Measurements from ENCODE around the gene PARD6A. TPM values are rescaled to one million over a fixed set of nuclear protein-coding genes. Genes with fewer than 3 reads are reported as not detected.

PARD6A gene, protein sequence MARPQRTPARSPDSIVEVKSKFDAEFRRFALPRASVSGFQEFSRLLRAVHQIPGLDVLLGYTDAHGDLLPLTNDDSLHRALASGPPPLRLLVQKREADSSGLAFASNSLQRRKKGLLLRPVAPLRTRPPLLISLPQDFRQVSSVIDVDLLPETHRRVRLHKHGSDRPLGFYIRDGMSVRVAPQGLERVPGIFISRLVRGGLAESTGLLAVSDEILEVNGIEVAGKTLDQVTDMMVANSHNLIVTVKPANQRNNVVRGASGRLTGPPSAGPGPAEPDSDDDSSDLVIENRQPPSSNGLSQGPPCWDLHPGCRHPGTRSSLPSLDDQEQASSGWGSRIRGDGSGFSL
- total RNA-seq, result 3.0 TPM

DNA sequence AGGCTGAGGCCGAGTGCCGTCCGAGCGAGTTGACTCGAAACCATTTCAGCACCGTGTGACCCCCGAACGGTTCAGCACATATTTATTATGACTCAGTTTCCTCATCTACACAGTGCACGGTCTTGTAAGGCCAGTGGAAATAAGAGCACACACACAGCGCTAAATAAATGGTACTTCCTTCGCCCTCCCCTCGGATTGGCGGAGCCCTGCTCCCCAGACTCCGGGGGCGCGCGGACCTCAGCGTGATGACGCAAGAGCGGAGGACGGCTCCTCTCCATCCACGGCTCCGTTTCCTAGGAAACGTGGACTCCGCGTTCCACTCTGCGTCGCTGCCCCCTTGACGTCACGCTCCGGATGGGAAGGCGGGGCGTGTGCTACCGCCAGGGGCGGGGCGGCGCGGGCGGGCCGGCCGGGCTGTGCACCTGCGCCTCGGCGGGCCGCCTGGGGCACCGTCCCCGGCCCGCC lies at the start of gene PARD6A:
Gene PARD6A, plus strand, starts transcription at position 397 of the 465 bp plus-strand sequence. CDS start 79 bp downstream, outside the sequence.
- Histone ChIP-seq H3K9me3 (ENCODE audit: low read depth, low read length) (no peaks in the 10 kb centered on the region), H3K27me3 (ENCODE audit: insufficient read depth, low read length) (no peaks in the 10 kb centered on the region), H3K4me3 (ENCODE audit: low read length) (peak within 1 kb of the TSS; percentile 93), H3K4me1 (ENCODE audit: insufficient read depth, low read length) (peaks cover 24% of the 10 kb centered on the region)

DNA sequence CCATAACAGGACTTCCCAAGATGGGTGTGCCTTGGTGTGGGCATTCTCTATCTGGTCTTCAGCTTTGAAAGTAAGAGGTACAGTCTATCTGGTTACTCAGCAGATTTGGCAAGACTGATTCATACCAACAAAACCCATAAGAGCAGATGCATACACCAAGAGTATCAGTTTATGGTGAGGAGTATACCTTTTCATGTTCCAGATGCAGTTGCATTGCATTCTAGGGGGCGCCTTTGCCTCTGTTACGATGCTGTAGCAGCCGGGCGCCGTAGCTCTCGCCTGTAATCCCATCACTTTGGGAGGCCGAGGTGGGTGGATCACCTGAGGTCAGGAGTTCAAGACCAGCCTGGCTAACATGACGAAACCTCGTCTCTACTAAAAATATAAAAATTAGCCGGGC lies 47.0 kb upstream of the PARD6A start:
- Histone ChIP-seq H3K4me1 (ENCODE audit: insufficient read depth, low read length) (no peaks in the 10 kb centered on the region), H3K4me3 (ENCODE audit: low read length) (no peak overlapping the region), H3K27me3 (ENCODE audit: insufficient read depth, low read length) (no peaks in the 10 kb centered on the region), H3K9me3 (ENCODE audit: low read depth, low read length) (no peaks in the 10 kb centered on the region)

DNA sequence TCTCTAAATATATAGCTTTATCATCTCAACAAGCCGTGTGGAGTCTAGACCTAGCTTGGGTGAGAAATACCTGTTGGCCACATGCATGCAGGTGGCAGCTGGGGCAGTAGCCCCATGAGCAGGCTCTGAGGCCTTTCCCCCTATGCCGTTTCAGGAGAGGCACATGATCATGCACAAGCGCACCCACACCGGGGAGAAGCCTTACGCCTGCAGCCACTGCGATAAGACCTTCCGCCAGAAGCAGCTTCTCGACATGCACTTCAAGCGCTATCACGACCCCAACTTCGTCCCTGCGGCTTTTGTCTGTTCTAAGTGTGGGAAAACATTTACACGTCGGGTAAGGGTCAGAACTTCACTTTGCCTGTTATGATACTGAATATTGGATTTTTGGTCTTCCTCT lies 32.5 kb upstream of the PARD6A start:
- Histone ChIP-seq H3K4me1 (ENCODE audit: insufficient read depth, low read length) (no peaks in the 10 kb centered on the region), H3K4me3 (ENCODE audit: low read length) (no peak overlapping the region), H3K9me3 (ENCODE audit: low read depth, low read length) (no peaks in the 10 kb centered on the region), H3K27me3 (ENCODE audit: insufficient read depth, low read length) (no peaks in the 10 kb centered on the region)

DNA sequence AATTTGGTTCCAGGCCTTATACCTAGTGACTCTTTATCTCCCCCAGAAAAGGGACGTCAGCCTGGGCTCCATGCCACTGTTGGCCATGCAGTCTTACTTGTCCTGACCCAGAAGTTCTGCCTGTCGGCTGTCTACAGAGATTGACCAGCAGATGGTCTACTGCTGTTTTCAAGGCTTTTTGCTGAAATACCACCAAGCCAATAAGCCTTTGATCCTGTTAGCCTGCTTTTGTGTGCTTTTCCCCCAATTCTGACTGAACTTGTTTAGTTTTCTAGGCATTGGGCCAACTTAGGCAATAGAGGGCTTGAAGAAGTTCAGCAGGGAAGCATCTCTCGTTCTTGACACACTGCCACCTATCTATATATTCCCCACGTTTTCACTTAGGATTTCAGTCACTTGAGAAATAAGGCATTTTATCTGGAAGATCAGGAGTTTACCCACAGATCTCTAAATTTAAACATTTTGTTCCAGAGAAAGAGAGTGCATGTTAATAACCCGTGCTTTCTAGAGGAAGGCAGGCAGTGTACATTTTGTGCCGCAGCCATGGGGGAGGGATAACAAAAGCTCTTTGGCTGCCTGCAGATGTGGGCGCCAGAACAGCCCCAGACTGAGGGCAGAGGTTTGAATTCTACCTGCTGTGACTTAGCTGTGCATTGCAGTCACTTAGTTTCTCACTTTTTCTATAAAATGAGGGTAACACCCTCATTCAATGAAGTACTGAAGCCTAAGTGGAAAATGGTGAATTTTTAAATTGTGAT lies 28.2 kb upstream of the PARD6A start:
- H3K4me3 ChIP-seq (ENCODE audit: low read length), result no peak overlapping the region
- no peaks in the 10 kb centered on the region for H3K4me1 ChIP-seq (ENCODE audit: insufficient read depth, low read length)
- no peaks in the 10 kb centered on the region for H3K9me3 ChIP-seq (ENCODE audit: low read depth, low read length)
- H3K27me3 ChIP-seq (ENCODE audit: insufficient read depth, low read length), result no peaks in the 10 kb centered on the region

DNA sequence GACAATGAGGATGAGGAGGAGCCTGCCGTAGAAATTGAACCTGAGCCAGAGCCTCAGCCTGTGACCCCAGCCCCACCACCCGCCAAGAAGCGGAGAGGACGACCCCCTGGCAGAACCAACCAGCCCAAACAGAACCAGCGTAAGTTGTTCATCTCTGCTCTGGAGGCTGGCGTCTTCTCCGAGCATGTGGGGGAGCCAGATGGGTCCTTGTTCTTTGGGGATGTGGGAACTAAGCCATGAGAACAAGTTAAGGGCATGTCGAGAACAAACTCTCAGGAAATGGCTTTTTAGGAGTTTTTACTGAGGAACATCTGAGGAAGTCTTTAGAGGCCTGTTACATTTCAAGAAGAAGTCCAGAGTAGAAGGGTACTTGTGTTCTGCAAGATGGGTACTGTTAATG lies 24.0 kb upstream of the PARD6A start:
- Histone ChIP-seq H3K4me3 (ENCODE audit: low read length) (no peak overlapping the region), H3K4me1 (ENCODE audit: insufficient read depth, low read length) (no peaks in the 10 kb centered on the region), H3K27me3 (ENCODE audit: insufficient read depth, low read length) (no peaks in the 10 kb centered on the region), H3K9me3 (ENCODE audit: low read depth, low read length) (no peaks in the 10 kb centered on the region)

DNA sequence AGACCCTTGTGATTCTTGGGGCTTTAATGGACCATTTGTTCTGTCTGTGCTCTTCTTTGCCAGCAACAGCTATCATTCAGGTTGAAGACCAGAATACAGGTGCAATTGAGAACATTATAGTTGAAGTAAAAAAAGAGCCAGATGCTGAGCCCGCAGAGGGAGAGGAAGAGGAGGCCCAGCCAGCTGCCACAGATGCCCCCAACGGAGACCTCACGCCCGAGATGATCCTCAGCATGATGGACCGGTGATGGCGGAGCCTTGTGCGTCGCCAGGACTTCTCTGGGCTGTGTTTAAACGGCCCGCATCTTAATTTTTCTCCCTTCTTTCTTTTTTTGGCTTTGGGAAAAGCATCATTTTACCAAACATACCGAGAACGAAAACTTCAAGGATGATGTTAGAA lies 23.1 kb upstream of the PARD6A start:
- no peaks in the 10 kb centered on the region for H3K9me3 ChIP-seq (ENCODE audit: low read depth, low read length)
- H3K4me1 ChIP-seq (ENCODE audit: insufficient read depth, low read length), result no peaks in the 10 kb centered on the region
- no peaks in the 10 kb centered on the region for H3K27me3 ChIP-seq (ENCODE audit: insufficient read depth, low read length)
- H3K4me3 ChIP-seq (ENCODE audit: low read length), result no peak overlapping the region

DNA sequence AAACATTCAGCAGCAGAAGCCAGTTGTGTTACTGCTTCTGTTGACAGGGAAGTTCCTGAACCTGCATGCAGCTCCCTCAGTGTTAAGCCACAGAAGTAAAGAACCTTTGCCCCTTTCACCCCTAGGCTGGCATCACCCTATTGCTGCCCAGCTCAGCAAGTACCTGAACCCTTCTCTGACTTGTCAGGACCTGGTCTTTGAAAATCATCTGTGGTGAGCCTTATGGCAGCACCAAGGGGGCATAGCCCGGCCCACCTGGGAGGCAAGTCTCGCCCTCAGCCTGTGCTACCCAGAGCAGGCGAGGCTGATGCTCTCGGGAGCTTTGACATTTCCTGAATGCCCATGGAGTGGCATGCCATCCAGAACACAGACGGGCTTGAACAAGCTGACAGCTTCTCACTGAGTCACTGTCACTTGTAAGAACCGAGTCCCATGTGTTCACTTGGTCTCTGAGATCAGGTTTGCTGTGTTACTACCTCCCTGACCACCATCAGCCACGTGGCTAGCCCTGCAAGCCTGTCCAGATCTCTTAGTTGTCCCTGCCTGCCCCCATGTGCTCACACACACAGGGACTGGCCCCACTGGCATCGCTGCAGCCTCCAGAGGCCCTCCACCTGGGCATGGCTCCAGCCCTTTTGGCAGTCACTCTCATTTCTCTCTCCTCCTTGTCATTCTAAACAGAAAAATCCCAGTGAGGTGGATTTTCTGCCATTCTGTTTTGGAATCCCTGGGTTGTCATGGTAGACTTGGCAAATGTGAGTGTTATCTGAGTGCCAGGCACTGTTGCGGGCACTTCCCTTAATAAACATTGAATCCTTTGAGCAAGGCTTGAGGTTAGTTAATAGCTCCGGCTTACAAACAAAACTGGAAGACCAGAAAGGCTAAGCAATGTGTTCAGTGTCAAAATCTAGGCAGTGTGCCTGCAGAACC lies 18.7 kb upstream of the PARD6A start:
- Histone ChIP-seq H3K4me3 (ENCODE audit: low read length) (no peak overlapping the region), H3K27me3 (ENCODE audit: insufficient read depth, low read length) (no peaks in the 10 kb centered on the region), H3K4me1 (ENCODE audit: insufficient read depth, low read length) (peaks cover 11% of the 10 kb centered on the region), H3K9me3 (ENCODE audit: low read depth, low read length) (no peaks in the 10 kb centered on the region)

DNA sequence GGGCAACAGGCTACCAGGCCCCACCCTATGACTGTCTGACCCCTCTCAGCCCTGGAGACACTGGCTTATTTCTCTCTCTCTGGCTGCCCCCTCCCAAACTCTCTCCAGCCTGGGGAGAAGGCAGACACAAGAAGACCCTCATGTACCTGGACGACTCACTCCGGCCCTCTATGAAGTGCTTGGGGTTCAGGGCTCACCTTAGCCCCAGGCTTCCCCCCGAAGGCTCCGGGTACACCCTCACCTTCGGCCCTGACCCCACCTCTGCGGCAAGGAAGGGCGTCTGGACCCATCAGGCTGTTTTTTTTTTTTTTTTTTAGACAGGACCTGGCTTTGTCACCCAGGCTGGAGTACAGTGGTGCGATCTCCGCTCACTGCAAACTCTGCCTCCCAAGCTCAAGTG lies 16.7 kb upstream of the PARD6A start:
- Histone ChIP-seq H3K9me3 (ENCODE audit: low read depth, low read length) (no peaks in the 10 kb centered on the region), H3K4me3 (ENCODE audit: low read length) (no peak overlapping the region), H3K27me3 (ENCODE audit: insufficient read depth, low read length) (no peaks in the 10 kb centered on the region), H3K4me1 (ENCODE audit: insufficient read depth, low read length) (peaks cover 11% of the 10 kb centered on the region)

DNA sequence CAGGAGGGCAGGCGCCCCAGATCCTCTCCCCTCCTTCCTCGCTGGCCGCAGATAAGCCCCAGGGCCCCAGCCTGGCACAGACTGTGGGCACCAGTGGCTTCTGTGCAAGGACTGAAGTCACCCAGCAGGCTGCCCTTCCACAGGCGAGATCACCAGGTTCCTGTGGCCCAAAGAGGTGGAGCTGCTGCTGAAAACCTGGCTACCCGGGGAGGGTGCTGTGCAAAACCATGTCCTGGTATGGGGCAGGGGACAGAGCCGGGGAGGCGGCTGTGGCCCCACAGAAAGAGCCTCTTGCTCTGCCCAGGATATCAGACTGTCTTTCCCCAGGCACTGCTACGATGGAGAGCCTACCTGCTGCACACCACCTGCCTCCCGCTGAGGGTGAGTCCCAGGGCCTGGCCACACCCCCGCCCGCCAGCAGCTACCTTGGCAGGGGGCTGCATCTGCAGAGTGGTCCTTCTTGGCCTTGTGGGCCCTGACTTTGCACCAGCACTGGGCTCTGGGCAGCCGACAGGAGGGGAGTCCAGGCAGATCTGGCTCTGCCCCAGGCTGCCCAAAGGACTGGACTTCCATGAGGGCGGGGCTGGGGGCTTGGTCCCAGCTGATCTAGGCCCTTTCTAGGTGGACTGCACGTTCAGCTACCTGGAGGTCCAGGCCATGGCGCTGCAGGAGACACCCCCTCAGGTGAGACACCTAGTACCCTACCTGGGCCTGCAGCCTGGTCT lies 15.2 kb upstream of the PARD6A start:
- Histone ChIP-seq H3K4me1 (ENCODE audit: insufficient read depth, low read length) (peaks cover 11% of the 10 kb centered on the region), H3K27me3 (ENCODE audit: insufficient read depth, low read length) (no peaks in the 10 kb centered on the region), H3K9me3 (ENCODE audit: low read depth, low read length) (no peaks in the 10 kb centered on the region), H3K4me3 (ENCODE audit: low read length) (peak overlapping the region; percentile 41)

DNA sequence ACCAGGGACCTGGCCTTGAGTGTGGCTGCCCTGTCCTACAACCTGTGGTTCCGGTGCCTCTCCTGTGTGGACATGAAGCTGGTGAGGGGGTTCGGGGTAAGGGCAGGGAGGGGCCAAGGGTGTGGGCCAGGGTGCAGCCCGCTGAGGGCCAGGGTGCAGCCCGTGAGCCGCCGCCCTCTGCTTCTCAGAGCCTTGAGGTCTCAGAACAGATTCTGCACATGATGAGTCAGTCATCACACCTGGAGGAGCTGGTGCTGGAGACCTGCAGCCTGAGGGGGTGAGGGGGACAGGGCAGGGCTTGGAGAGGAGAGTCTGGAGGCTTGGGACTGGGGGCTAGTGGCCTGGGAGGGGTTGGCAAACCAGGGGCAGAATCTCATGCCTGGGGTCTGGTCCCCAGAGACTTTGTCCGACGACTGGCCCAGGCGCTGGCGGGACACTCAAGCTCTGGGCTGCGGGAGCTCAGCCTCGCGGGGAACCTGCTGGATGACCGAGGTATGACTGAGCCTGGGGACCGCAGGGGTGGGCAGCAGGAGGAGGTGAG lies 13.6 kb upstream of the PARD6A start:
- Histone ChIP-seq H3K9me3 (ENCODE audit: low read depth, low read length) (no peaks in the 10 kb centered on the region), H3K27me3 (ENCODE audit: insufficient read depth, low read length) (no peaks in the 10 kb centered on the region), H3K4me1 (ENCODE audit: insufficient read depth, low read length) (peaks cover 11% of the 10 kb centered on the region), H3K4me3 (ENCODE audit: low read length) (no peak overlapping the region)

DNA sequence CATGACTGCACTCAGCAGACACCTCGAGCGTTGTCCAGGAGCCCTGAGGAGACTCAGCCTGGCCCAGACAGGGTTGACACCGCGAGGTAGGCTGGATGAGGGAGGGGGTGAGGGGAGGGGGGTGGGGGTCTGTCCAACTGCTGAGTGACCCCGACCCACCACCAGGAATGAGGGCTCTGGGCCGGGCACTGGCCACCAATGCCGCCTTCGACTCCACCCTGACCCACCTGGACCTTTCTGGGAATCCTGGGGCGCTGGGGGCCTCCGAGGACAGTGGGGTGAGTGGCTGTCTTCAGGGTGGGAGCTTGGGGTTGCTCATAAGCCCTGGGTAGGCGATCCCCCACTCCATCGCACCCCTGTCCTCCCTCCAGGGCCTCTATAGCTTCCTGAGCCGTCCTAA lies 13.1 kb upstream of the PARD6A start:
- Histone ChIP-seq H3K4me3 (ENCODE audit: low read length) (no peak overlapping the region), H3K4me1 (ENCODE audit: insufficient read depth, low read length) (peaks cover 11% of the 10 kb centered on the region), H3K9me3 (ENCODE audit: low read depth, low read length) (no peaks in the 10 kb centered on the region), H3K27me3 (ENCODE audit: insufficient read depth, low read length) (no peaks in the 10 kb centered on the region)

DNA sequence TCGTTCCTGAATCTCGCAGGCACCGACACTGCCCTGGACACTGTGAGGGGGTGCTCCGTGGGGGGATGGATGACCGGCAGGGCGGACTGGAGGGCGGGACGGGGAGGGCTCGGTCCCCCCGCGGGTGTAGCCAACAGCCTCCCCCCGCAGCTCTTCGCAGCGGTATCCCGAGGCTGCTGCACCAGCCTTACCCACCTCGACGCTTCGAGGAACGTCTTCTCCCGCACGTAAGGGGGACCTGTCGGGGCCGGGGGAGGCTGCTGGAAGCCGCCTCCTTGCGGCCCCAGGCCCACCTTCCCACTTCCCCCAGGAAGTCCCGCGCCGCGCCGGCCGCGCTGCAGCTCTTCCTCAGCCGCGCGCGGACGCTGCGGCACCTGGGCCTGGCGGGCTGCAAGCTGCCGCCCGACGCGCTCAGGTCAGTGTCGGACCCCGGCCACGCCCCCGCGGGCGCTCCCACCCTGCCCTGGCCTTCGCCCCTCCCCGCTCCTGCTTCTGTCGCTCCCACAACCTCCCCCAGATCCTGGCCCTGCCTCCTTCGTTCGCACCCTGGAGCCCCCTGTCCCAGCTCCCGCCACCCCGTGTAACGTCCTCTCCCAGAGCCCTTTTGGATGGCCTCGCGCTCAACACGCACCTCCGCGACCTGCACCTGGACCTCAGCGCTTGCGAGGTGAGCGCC lies 12.5 kb upstream of the PARD6A start:
- Histone ChIP-seq H3K4me3 (ENCODE audit: low read length) (no peak overlapping the region), H3K9me3 (ENCODE audit: low read depth, low read length) (no peaks in the 10 kb centered on the region), H3K4me1 (ENCODE audit: insufficient read depth, low read length) (peaks cover 11% of the 10 kb centered on the region), H3K27me3 (ENCODE audit: insufficient read depth, low read length) (no peaks in the 10 kb centered on the region)

DNA sequence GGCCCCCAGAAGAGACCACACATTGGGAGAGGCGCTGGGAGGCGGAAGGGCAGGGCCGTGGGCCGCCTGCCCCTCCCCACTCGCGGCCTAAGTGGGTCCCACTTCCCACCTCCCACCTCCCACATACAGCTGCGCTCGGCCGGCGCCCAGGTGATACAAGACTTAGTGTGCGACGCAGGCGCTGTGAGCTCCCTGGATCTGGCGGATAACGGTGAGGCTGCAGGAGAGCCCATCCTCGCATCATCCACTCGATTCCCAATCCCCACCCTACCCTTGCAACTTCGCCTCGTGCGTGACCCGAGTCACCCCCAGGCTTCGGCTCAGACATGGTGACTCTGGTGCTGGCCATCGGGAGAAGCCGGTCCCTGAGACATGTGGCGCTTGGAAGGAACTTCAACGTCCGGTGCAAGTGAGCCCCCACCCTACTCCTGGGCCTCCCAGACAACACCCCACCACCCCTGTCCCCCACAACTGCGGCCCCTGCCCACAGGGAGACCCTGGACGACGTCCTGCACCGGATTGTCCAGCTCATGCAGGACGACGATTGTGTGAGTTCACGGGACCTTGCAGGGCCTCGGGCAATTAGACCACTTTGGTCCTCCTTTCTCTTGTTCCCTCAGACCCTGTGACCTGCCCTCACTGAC lies 11.9 kb upstream of the PARD6A start:
- Histone ChIP-seq H3K4me3 (ENCODE audit: low read length) (no peak overlapping the region), H3K27me3 (ENCODE audit: insufficient read depth, low read length) (no peaks in the 10 kb centered on the region), H3K4me1 (ENCODE audit: insufficient read depth, low read length) (peaks cover 11% of the 10 kb centered on the region), H3K9me3 (ENCODE audit: low read depth, low read length) (no peaks in the 10 kb centered on the region)

Measured in mononuclear cell (primary cell).